HCT116 (cell line): ENCODE data around the gene CACNB1. TPM values are rescaled to one million over a fixed set of nuclear protein-coding genes. Genes with fewer than 3 reads are reported as not detected.

ENCODE experiments used
- ATAC-seq: fragments of 200-7000 bp; cut with Tn5 transposase; 2 replicates; pipeline ENCODE4 v1.9.1; 2020; ENCODE audit warnings: mild to moderate bottlenecking, moderate library complexity
- BruUV-seq: library from RNA; stranded (reverse); fragments of 400-500 nt; replicated peaks from 2 replicates; lab custom pipeline; 2021; lab: Mats Ljungman, UMichigan
- CTCF ChIA-PET: fragments of 300-600 bp; sonication (Branson Sonifier 250); formaldehyde crosslinking; loops from one replicate; lab custom pipeline; 2021; ENCODE audit warnings: antibody characterized with exemption; lab: Charles Lee
- POLR2A ChIA-PET: fragments of 300-600, 350-600 bp; sonication (Branson Sonifier 250); formaldehyde crosslinking; loops from one replicate; lab custom pipeline; 2021; ENCODE audit warnings: antibody characterized with exemption; lab: Charles Lee
- RAD21 ChIA-PET, 2 experiments: fragments of 300-600 bp; sonication (Branson Sonifier 250); formaldehyde crosslinking; loops; one replicate each; lab custom pipeline; 2023; ENCODE audit warnings: low total read pairs in 2 of 2; ENCODE audit not compliant: uncharacterized antibody in 2 of 2, unreplicated experiment in 2 of 2, low non-redundant PET in 1 of 2; lab: Charles Lee
- DNase-seq: peaks from one replicate; pipeline ENCODE4 v3.0.0-alpha.2; 2010; ENCODE audit warnings: low read depth, low spot score
- H2AFZ ChIP-seq: fragments of 200-600 bp; shearing (Covaris generic), sonication (generic); 2 replicates; pipeline ENCODE4 v1.6.1; 2017; ENCODE audit warnings: low read depth, mixed run types, mixed read lengths, antibody characterized with exemption, low read length; ENCODE audit not compliant: poor library complexity, severe bottlenecking
- H3K27ac ChIP-seq: 2 replicates; pipeline ENCODE4 v1.5.1; 2012; ENCODE audit warnings: low read depth, low read length
- H3K27me3 ChIP-seq: fragments of 200-600 bp; sonication (generic); 2 replicates; pipeline ENCODE4 v1.6.1; 2016; ENCODE audit warnings: mixed run types, low read length, mixed read lengths; ENCODE audit not compliant: insufficient read depth
- H3K36me3 ChIP-seq, 2 experiments: fragments of 200-500 bp in 1 of 2; fragments of 200-600 bp in 1 of 2; sonication (Bioruptor generic) in 1 of 2; sonication (generic) in 1 of 2; 2 replicates each; pipeline versions ENCODE4 v1.5.1 to v1.6.1; 2014 to 2016; ENCODE audit warnings: low read length in 2 of 2, inconsistent platforms in 1 of 2, mixed read lengths in 1 of 2, mixed run types in 1 of 2; ENCODE audit not compliant: insufficient read depth in 2 of 2, control insufficient read depth in 1 of 2
- H3K4me1 ChIP-seq, 2 experiments: fragments of 200-600 bp in 1 of 2; sonication (generic) in 1 of 2; 2 replicates each; pipeline versions ENCODE4 v1.5.1 to v1.6.1; 2012 to 2017; ENCODE audit warnings: low read length in 2 of 2, inconsistent platforms in 1 of 2, mild to moderate bottlenecking in 1 of 2, mixed read lengths in 1 of 2, mixed run types in 1 of 2, moderate library complexity in 1 of 2; ENCODE audit not compliant: insufficient read depth in 2 of 2, control insufficient read depth in 1 of 2
- H3K4me2 ChIP-seq: fragments of 200-600 bp; sonication (generic); 2 replicates; pipeline ENCODE4 v1.6.1; 2017; ENCODE audit warnings: mixed run types, low read length, mixed read lengths
- H3K4me3 ChIP-seq, 2 experiments: fragments of 200-600 bp in 1 of 2; sonication (generic) in 1 of 2; replicated peaks in 1 of 2; 2 replicates each; pipeline ENCODE4 v1.5.1; 2011 to 2016; ENCODE audit warnings: low read length in 2 of 2, control low read depth in 1 of 2, low read depth in 1 of 2, mild to moderate bottlenecking in 1 of 2, mixed read lengths in 1 of 2, mixed run types in 1 of 2
- H3K79me2 ChIP-seq: fragments of 200-600 bp; sonication (generic); 2 replicates; pipeline ENCODE4 v1.6.1; 2017; ENCODE audit warnings: mild to moderate bottlenecking, mixed run types, low read length, moderate library complexity, mixed read lengths; ENCODE audit not compliant: insufficient read depth
- H3K9ac ChIP-seq: fragments of 200-600 bp; sonication (generic); 2 replicates; pipeline ENCODE4 v1.6.1; 2016; ENCODE audit warnings: low read length, mixed read lengths
- H3K9me2 ChIP-seq: fragments of 200-600 bp; sonication (generic), shearing (Covaris generic); 2 replicates; pipeline ENCODE4 v1.6.1; 2017; ENCODE audit warnings: mixed run types, mild to moderate bottlenecking, moderate library complexity; ENCODE audit not compliant: insufficient read depth
- H3K9me3 ChIP-seq, 2 experiments: fragments of 200-500 bp in 1 of 2; fragments of 200-600 bp in 1 of 2; sonication (Bioruptor generic) in 1 of 2; sonication (generic) in 1 of 2; 2 replicates each; pipeline ENCODE4 v1.6.1; 2014 to 2017; ENCODE audit warnings: low read length in 2 of 2, mixed read lengths in 2 of 2, inconsistent platforms in 1 of 2, low read depth in 1 of 2, mild to moderate bottlenecking in 1 of 2, mixed run types in 1 of 2, moderate library complexity in 1 of 2; ENCODE audit not compliant: control insufficient read depth in 1 of 2, insufficient read depth in 1 of 2
- H4K20me1 ChIP-seq: fragments of 200-600 bp; sonication (generic), shearing (Covaris generic); 2 replicates; pipeline ENCODE4 v1.6.1; 2017; ENCODE audit warnings: mixed run types, mild to moderate bottlenecking, moderate library complexity; ENCODE audit not compliant: insufficient read depth
- CBX3 ChIP-seq: IDR thresholded peaks from 2 replicates; pipeline ENCODE4 v1.6.1; 2012; ENCODE audit warnings: low read depth
- ELF1 ChIP-seq: IDR thresholded peaks from 2 replicates; pipeline ENCODE4 v1.6.1; 2012; ENCODE audit warnings: low read depth, borderline replicate concordance
- EZH2 ChIP-seq: fragments of 200-600 bp; sonication (generic); IDR thresholded peaks from 2 replicates; pipeline ENCODE4 v1.6.1; 2017; ENCODE audit warnings: antibody characterized with exemption, mixed run types
- FOSL1 ChIP-seq: IDR thresholded peaks from 2 replicates; pipeline ENCODE4 v1.6.1; 2012; ENCODE audit warnings: low read depth
- JUND ChIP-seq: IDR thresholded peaks from 2 replicates; pipeline ENCODE4 v1.6.1; 2012
- MAX ChIP-seq: IDR thresholded peaks from 2 replicates; pipeline ENCODE4 v1.6.1; 2012
- POLR2A ChIP-seq: IDR thresholded peaks from 2 replicates; pipeline ENCODE4 v1.7.0; 2011; ENCODE audit warnings: borderline replicate concordance; ENCODE audit not compliant: insufficient read depth, insufficient read length; ENCODE audit errors: extremely low read depth
- POLR2AphosphoS5 ChIP-seq: IDR thresholded peaks from 2 replicates; pipeline ENCODE4 v1.6.1; 2011; ENCODE audit warnings: mild to moderate bottlenecking, low read depth, low read length, moderate library complexity
- SIN3A ChIP-seq: IDR thresholded peaks from 2 replicates; pipeline ENCODE4 v1.6.1; 2012; ENCODE audit warnings: low read depth
- SP1 ChIP-seq: IDR thresholded peaks from 2 replicates; pipeline ENCODE4 v1.6.1; 2012; ENCODE audit warnings: low read depth
- SRF ChIP-seq: IDR thresholded peaks from 2 replicates; pipeline ENCODE4 v1.6.1; 2012; ENCODE audit warnings: low read depth
- TCF7L2 ChIP-seq: IDR thresholded peaks from 2 replicates; pipeline ENCODE4 v1.7.0; 2011; ENCODE audit warnings: borderline replicate concordance, inconsistent platforms; ENCODE audit not compliant: insufficient read depth, insufficient read length; ENCODE audit errors: extremely low read depth
- YY1 ChIP-seq: IDR thresholded peaks from 2 replicates; pipeline ENCODE4 v1.6.1; 2011; ENCODE audit warnings: low read length, low read depth, moderate library complexity, mild to moderate bottlenecking; ENCODE audit not compliant: insufficient replicate concordance; ENCODE audit errors: extremely low read depth
- ZBTB33 ChIP-seq: IDR thresholded peaks from 2 replicates; pipeline ENCODE4 v1.6.1; 2011; ENCODE audit warnings: mild to moderate bottlenecking, low read length, moderate library complexity; ENCODE audit not compliant: insufficient replicate concordance; ENCODE audit errors: extremely low read depth
- ZFX ChIP-seq: fragments of 450-650 bp; IDR thresholded peaks from 2 replicates; pipeline ENCODE4 v1.6.1; 2017
- ZNF274 ChIP-seq: fragments of 200-500 bp; sonication (Bioruptor generic); IDR thresholded peaks from 2 replicates; pipeline ENCODE4 v1.6.1; 2014; ENCODE audit warnings: mild to moderate bottlenecking, low read depth, low read length, inconsistent platforms
- intact Hi-C: fragments of 100-400 bp; cut with micrococcal nuclease; formaldehyde crosslinking; loops from 2 replicates; pipeline ENCODE4 v1.10.0; 2022
- total RNA-seq: library from RNA; stranded (reverse); gene quantifications from one replicate; pipeline ENCODE4 v1.2.1, GENCODE V29; 2021; ENCODE audit not compliant: unreplicated experiment
- TF ChIP-seq, protein P1 (sequence below): IDR thresholded peaks from 2 replicates; pipeline ENCODE4 v1.6.1; 2012; ENCODE audit warnings: low read depth
- TF ChIP-seq, protein P2 (sequence below), 3 experiments: fragments of 200-600 bp in 1 of 3; sonication (generic) in 1 of 3; IDR thresholded peaks in 2 of 3; conservative IDR thresholded peaks in 1 of 3; 2 replicates each; pipeline ENCODE4 v1.5.1; 2012 to 2017; ENCODE audit warnings: low read depth in 2 of 3, low read length in 2 of 3, antibody characterized with exemption in 1 of 3, borderline replicate concordance in 1 of 3, control low read depth in 1 of 3, mild to moderate bottlenecking in 1 of 3, mixed read lengths in 1 of 3, mixed run types in 1 of 3, moderate library complexity in 1 of 3; ENCODE audit not compliant: insufficient read depth in 1 of 3

CACNB1 gene
- total RNA-seq, 1 experiment from 2014 or later: 13.0 TPM

- no TSS peak for BruUV-seq
- H3K4me2 ChIP-seq: no peak overlapping the region
- H3K27me3 ChIP-seq: no peaks in the 10 kb centered on the region
- intact Hi-C loops: no loop called here
- no peak overlapping the region for H3K9ac ChIP-seq
- H3K9me3 ChIP-seq: no peaks in the 10 kb centered on the region
- no peaks in the 10 kb centered on the region for H3K9me2 ChIP-seq
- H3K79me2 ChIP-seq: no peaks in the 10 kb centered on the region
- no peak overlapping the region for H2AFZ ChIP-seq
- no peak for TF ChIP-seq SRF
- TF ChIP-seq, protein P1, sequence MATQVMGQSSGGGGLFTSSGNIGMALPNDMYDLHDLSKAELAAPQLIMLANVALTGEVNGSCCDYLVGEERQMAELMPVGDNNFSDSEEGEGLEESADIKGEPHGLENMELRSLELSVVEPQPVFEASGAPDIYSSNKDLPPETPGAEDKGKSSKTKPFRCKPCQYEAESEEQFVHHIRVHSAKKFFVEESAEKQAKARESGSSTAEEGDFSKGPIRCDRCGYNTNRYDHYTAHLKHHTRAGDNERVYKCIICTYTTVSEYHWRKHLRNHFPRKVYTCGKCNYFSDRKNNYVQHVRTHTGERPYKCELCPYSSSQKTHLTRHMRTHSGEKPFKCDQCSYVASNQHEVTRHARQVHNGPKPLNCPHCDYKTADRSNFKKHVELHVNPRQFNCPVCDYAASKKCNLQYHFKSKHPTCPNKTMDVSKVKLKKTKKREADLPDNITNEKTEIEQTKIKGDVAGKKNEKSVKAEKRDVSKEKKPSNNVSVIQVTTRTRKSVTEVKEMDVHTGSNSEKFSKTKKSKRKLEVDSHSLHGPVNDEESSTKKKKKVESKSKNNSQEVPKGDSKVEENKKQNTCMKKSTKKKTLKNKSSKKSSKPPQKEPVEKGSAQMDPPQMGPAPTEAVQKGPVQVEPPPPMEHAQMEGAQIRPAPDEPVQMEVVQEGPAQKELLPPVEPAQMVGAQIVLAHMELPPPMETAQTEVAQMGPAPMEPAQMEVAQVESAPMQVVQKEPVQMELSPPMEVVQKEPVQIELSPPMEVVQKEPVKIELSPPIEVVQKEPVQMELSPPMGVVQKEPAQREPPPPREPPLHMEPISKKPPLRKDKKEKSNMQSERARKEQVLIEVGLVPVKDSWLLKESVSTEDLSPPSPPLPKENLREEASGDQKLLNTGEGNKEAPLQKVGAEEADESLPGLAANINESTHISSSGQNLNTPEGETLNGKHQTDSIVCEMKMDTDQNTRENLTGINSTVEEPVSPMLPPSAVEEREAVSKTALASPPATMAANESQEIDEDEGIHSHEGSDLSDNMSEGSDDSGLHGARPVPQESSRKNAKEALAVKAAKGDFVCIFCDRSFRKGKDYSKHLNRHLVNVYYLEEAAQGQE: no peak
- TF ChIP-seq POLR2A: no peak
- no peak for TF ChIP-seq YY1
- no peak for TF ChIP-seq SIN3A
- no peak for TF ChIP-seq JUND
- TF ChIP-seq ELF1: no peak
- TF ChIP-seq, protein P2, sequence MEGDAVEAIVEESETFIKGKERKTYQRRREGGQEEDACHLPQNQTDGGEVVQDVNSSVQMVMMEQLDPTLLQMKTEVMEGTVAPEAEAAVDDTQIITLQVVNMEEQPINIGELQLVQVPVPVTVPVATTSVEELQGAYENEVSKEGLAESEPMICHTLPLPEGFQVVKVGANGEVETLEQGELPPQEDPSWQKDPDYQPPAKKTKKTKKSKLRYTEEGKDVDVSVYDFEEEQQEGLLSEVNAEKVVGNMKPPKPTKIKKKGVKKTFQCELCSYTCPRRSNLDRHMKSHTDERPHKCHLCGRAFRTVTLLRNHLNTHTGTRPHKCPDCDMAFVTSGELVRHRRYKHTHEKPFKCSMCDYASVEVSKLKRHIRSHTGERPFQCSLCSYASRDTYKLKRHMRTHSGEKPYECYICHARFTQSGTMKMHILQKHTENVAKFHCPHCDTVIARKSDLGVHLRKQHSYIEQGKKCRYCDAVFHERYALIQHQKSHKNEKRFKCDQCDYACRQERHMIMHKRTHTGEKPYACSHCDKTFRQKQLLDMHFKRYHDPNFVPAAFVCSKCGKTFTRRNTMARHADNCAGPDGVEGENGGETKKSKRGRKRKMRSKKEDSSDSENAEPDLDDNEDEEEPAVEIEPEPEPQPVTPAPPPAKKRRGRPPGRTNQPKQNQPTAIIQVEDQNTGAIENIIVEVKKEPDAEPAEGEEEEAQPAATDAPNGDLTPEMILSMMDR (IDR thresholded peaks at IDR 0.05 in 2 of 3, conservative IDR thresholded peaks at IDR 0.05 in 1 of 3; ENCODE audit: borderline replicate concordance in 1 of 3, insufficient read depth in 1 of 3, low read depth in 2 of 3, low read length in 2 of 3): no peak
- no peak for TF ChIP-seq SP1
- no peak for TF ChIP-seq EZH2
- TF ChIP-seq ZBTB33: no peak
- TF ChIP-seq CBX3: no peak
- TF ChIP-seq TCF7L2: no peak
- no peak for TF ChIP-seq MAX
- TF ChIP-seq FOSL1: no peak
- TF ChIP-seq POLR2AphosphoS5: no peak
- no peak for TF ChIP-seq ZFX
- no peak for TF ChIP-seq ZNF274
- ChIA-PET POLR2A (no interaction called here), RAD21 (no interaction called here), CTCF (interaction anchor here (1.4 to 4.9 kb wide), 2 partner anchors 26 to 413 kb away, joined by 8 to 48 read pairs; no protein-coding TSS in a partner anchor)
- no peak overlapping the region for H3K4me3 ChIP-seq
- ATAC-seq (no peak), DNase-seq (no peak)
- no peak overlapping the region for H3K27ac ChIP-seq
- peaks cover 2% of the 10 kb centered on the region in 2 experiments; a peak in 2 of 4 replicates for H3K36me3 ChIP-seq
- H4K20me1 ChIP-seq: no peaks in the 10 kb centered on the region
- H3K4me1 ChIP-seq: peaks cover 20 to 39% of the 10 kb centered on the region in 2 experiments
Measured at GRCh38 chr17:39210093-39210434, 12.6 kb upstream of the CACNB1 start.
